Mucosa of descending colon (tissue), 3 donors: ENCODE data around the gene S100A4. TPM values are rescaled to one million over a fixed set of nuclear protein-coding genes. Genes with fewer than 3 reads are reported as not detected.
"Not testable (repeated sequence)": the region's sequence is repeated elsewhere in the genome, so short reads cannot be mapped to it uniquely, and the experiment has no call there.

Experiments
- ATAC-seq: fragments of 200-7000 bp; cut with Tn5 transposase; one replicate; pipeline ENCODE4 v1.9.1; 2020; ENCODE audit warnings: mild to moderate bottlenecking, moderate library complexity
- DNase-seq, 3 donors: peaks; one replicate each; pipeline ENCODE4 v3.0.0-alpha.2; 2020
- H3K36me3 ChIP-seq: fragments of 200-600 bp; one replicate; pipeline ENCODE4 v1.8.0; 2021; ENCODE audit warnings: low read depth, mild to moderate bottlenecking
- H3K4me1 ChIP-seq: fragments of 200-600 bp; one replicate; pipeline ENCODE4 v1.8.0; 2021; ENCODE audit warnings: low read depth, mild to moderate bottlenecking
- H3K4me3 ChIP-seq: fragments of 200-600 bp; one replicate; pipeline ENCODE4 v1.8.0; 2021; ENCODE audit warnings: mild to moderate bottlenecking
- H3K9me3 ChIP-seq: fragments of 200-600 bp; one replicate; pipeline ENCODE4 v1.8.0; 2021; ENCODE audit warnings: mild to moderate bottlenecking
- CTCF ChIP-seq: fragments of 200-600 bp; IDR thresholded peaks from one replicate; pipeline ENCODE4 v1.8.0; 2022; ENCODE audit warnings: antibody characterized with exemption, mild to moderate bottlenecking
- intact Hi-C, 2 donors: fragments of 100-400 bp; cut with DNase I in 1 of 2; cut with micrococcal nuclease in 1 of 2; formaldehyde crosslinking; loops; one replicate each; pipeline versions ENCODE4 v1.11.0 to v1.11.1; 2022; cut with DNase I, micrococcal nuclease
- total RNA-seq, 3 donors: library from RNA; stranded (reverse); fragmentation: NEBNext Ultra II Directional in 2 of 3; extraction: Animal tissue kit (Norgen Biotek cat#: 25700) in 2 of 3; gene quantifications; one replicate each; pipeline versions ENCODE4 v1.2.1 to v1.2.4, GENCODE V29; 2021 to 2023
- donor health status: DM: no; HTN: no; CAD: no; lungs with moderate emphysema.
- donor health status: DM: no; HTN: no; CAD: no.
- donor health status: DM: no; HTN: yes; CAD: no.

S100A4 gene
- total RNA-seq, 3 donors from 2014 or later = 28.9 to 176 (median 141) TPM

- H3K4me3 ChIP-seq = no peak overlapping the region
- no peaks in the 10 kb centered on the region for H3K4me1 ChIP-seq
- no peak for TF ChIP-seq CTCF
- no peaks in the 10 kb centered on the region for H3K36me3 ChIP-seq
- DNase-seq (no peak), ATAC-seq (no peak)
- no peaks in the 10 kb centered on the region for H3K9me3 ChIP-seq
- intact Hi-C loops = no loop called here
Observed at GRCh38 chr1:153586347-153586746, 40.7 kb upstream of the S100A4 start.

GRCh38 chr1:153585006-153585405, 39.4 kb upstream of the S100A4 start:
- Histone ChIP-seq H3K9me3 (no peaks in the 10 kb centered on the region), H3K36me3 (no peaks in the 10 kb centered on the region), H3K4me1 (no peaks in the 10 kb centered on the region), H3K4me3 (no peak overlapping the region)
- intact Hi-C loops = no loop called here
- DNase-seq = no peak
- ATAC-seq = no peak
- TF ChIP-seq CTCF = no peak

GRCh38 chr1:153583976-153584375, 38.4 kb upstream of the S100A4 start:
- TF ChIP-seq CTCF = no peak
- H3K4me3 ChIP-seq = no peak overlapping the region
- no peaks in the 10 kb centered on the region for H3K36me3 ChIP-seq
- ATAC-seq = no peak
- no peaks in the 10 kb centered on the region for H3K9me3 ChIP-seq
- intact Hi-C loops = no loop called here
- no peaks in the 10 kb centered on the region for H3K4me1 ChIP-seq
- no peak for DNase-seq

GRCh38 chr1:153583514-153583913, 37.9 kb upstream of the S100A4 start:
- H3K4me1 ChIP-seq, intact Hi-C loops, ATAC-seq, H3K36me3 ChIP-seq, H3K4me3 ChIP-seq, DNase-seq, H3K9me3 ChIP-seq: not testable (repeated sequence)

GRCh38 chr1:153582836-153583235, 37.2 kb upstream of the S100A4 start:
- H3K36me3 ChIP-seq, H3K9me3 ChIP-seq, DNase-seq, ATAC-seq, intact Hi-C loops, H3K4me3 ChIP-seq, H3K4me1 ChIP-seq: not testable (repeated sequence)

DNA sequence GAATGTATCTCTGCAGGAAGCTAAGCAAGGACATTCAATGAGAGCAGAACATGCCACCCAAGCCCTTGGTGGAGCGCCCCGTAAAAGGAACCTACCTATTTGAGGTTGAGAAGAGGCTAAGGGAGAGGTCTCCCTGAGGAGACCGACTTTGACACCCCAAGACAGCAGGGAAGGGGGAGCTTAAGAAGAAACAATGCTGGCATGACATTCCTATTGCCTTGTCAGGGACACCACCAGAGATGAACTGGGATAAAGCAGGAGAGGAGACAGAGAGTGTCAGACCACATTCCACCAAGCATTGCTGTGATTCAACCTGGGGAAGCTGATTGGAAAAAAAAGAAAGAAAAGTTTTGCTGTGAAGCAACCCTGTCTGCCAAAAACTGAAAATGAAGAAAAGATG, 33.3 kb upstream of the S100A4 start:
- Histone ChIP-seq H3K9me3 (peaks cover 2% of the 10 kb centered on the region), H3K36me3 (no peaks in the 10 kb centered on the region), H3K4me1 (peaks cover 10% of the 10 kb centered on the region), H3K4me3 (no peak overlapping the region)
- DNase-seq (no peak), ATAC-seq (no peak)
- TF ChIP-seq CTCF = no peak
- intact Hi-C loops = no loop called here

DNA sequence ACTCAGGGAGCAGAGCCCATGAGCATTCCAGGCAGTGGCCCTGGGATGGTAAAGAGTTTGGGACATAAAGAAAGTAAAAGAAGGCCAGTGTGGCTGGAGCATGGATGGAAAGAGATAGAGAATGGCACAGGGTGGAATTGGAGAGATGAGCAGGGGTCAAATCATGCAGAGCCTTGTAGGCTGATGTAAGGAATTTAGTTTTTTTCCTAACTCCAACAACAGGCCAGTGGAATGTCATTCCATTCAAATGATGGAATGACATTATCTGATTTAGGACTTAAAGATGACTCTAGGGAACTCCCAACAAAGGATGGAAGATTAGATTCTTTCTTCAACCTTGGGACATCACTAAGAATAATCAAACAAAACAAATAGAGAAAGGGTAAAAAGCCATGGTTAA, 32.9 kb upstream of the S100A4 start:
- TF ChIP-seq CTCF = no peak
- no peaks in the 10 kb centered on the region for H3K36me3 ChIP-seq
- ATAC-seq = no peak
- H3K9me3 ChIP-seq = peaks cover 2% of the 10 kb centered on the region
- DNase-seq = no peak
- intact Hi-C loops = no loop called here
- peaks cover 12% of the 10 kb centered on the region for H3K4me1 ChIP-seq
- no peak overlapping the region for H3K4me3 ChIP-seq
